ENCODE measurements around the gene UNC5CL. TPM values are rescaled to one million over a fixed set of nuclear protein-coding genes. Genes with fewer than 3 reads are reported as not detected.

The UNC5CL gene
- total and polyA plus RNA-seq, 9 of the 15 experiments (the other 6 are each of a cell fraction or from before 2014, with no cell fraction given), result 0.07 to 1.8 (median 0.62) TPM; not detected in 1

- no peak for TF ChIP-seq ARID3B (CRISPR knock-in tag; IDR thresholded peaks at IDR 0.05; ENCODE audit: borderline replicate concordance)
- TF ChIP-seq GABPB1 (CRISPR knock-in tag; IDR thresholded peaks at IDR 0.05), result no peak
- TF ChIP-seq EP300 (IDR thresholded peaks at IDR 0.05; ENCODE audit: low read length), result peak; percentile 64; the same call in 1 of the 2 replicates
- no peak for TF ChIP-seq GABPB2 (CRISPR knock-in tag; conservative IDR thresholded peaks at IDR 0.05)
- peak; percentile 71 for TF ChIP-seq TCF3 (CRISPR knock-in tag; IDR thresholded peaks at IDR 0.05)
- TF ChIP-seq FOSL1 (tag; conservative IDR thresholded peaks at IDR 0.05), result peak; percentile 97
- TF ChIP-seq JUND (IDR thresholded peaks at IDR 0.05; ENCODE audit: borderline replicate concordance, low read depth, low read length), result peak; percentile 97
- TF ChIP-seq JUND (tag; IDR thresholded peaks at IDR 0.05; ENCODE audit: borderline replicate concordance, low read depth, low read length), result peak; percentile 98; the same call in 2 of the 3 replicates
- TF ChIP-seq PCBP2 (IDR thresholded peaks at IDR 0.05; ENCODE audit: low read depth, low read length, poor library complexity, severe bottlenecking), result no peak
- peak; percentile 62; the same call in 1 of the 2 replicates for TF ChIP-seq SOX6 (IDR thresholded peaks at IDR 0.05)
- no peak for TF ChIP-seq RBM39 (optimal IDR thresholded peaks at IDR 0.05; ENCODE audit: low read depth, low read length)
- TF ChIP-seq C11orf30 (IDR thresholded peaks at IDR 0.05; ENCODE audit: low read depth), result no peak
- no peak for TF ChIP-seq MLX (CRISPR knock-in tag; conservative IDR thresholded peaks at IDR 0.05)
- peak; percentile 74 for TF ChIP-seq SMARCC2 (IDR thresholded peaks at IDR 0.05; ENCODE audit: low read depth)
- TF ChIP-seq TFAP4 (CRISPR knock-in tag; IDR thresholded peaks at IDR 0.05; ENCODE audit: borderline replicate concordance), result no peak
- TF ChIP-seq SLC30A9 (CRISPR knock-in tag; IDR thresholded peaks at IDR 0.05), result no peak
- TF ChIP-seq KHSRP (IDR thresholded peaks at IDR 0.05), result no peak
- no peak for TF ChIP-seq FOXA1 (IDR thresholded peaks at IDR 0.05; ENCODE audit: borderline replicate concordance)
- no peak for TF ChIP-seq TAF9B (IDR thresholded peaks at IDR 0.05; ENCODE audit: partially characterized antibody)
- TF ChIP-seq TEAD1 (CRISPR knock-in tag; IDR thresholded peaks at IDR 0.05), result peak; percentile 55 to 93; a peak in 3 of 4 replicates
- no peak for TF ChIP-seq TAF7 (tag; IDR thresholded peaks at IDR 0.05)
- TF ChIP-seq ZNF311 (CRISPR knock-in tag; IDR thresholded peaks at IDR 0.05), result no peak
- no peak for TF ChIP-seq ZNF778 (CRISPR knock-in tag; IDR thresholded peaks at IDR 0.05)
- peak; percentile 41; the same call in 1 of the 2 replicates for TF ChIP-seq HDAC2 (IDR thresholded peaks at IDR 0.05)
- TF ChIP-seq NONO (IDR thresholded peaks at IDR 0.05; ENCODE audit: low read depth in 2 of 2, low read length in 1 of 2), result no peak
- TF ChIP-seq KDM1A (IDR thresholded peaks at IDR 0.05), result peak in 1 of 2 experiments; percentile 46; a peak in 1 of 4 replicates
- TF ChIP-seq ATF7 (IDR thresholded peaks at IDR 0.05), result peak; percentile 66
- TF ChIP-seq ZEB2 (IDR thresholded peaks at IDR 0.05), result 0 out of 2 replicates have a peak, but pooled peaks have one; percentile 32
- TF ChIP-seq CBX1 (IDR thresholded peaks at IDR 0.05; ENCODE audit: low read depth), result no peak
Observed at GRCh38 chr6:40997234-40997957, 41.6 kb downstream of the UNC5CL start (continued).

All from K562 (cell line).